GM19395 (cell line): ENCODE measurements around the gene ZNF518A.

Experiments
- ATAC-seq: cut with Tn5 transposase; IDR thresholded peaks from one replicate; pipeline ENCODE4 v1.9.1; 2021; ENCODE audit warnings: mild to moderate bottlenecking, moderate library complexity; ENCODE audit not compliant: unreplicated experiment

ZNF518A gene

GRCh38 chr10:96129387-96130325, at the start of gene ZNF518A:
Gene ZNF518A (plus strand): TSS chr10:96130297. CDS start chr10:96156323, 26,026 bp downstream.
- ATAC-seq = peak; percentile 82

- no peak for ATAC-seq
Observed at GRCh38 chr10:96082153-96082552, 47.9 kb upstream of the ZNF518A start.

- ATAC-seq = no peak
Observed at GRCh38 chr10:96082748-96083147, 47.3 kb upstream of the ZNF518A start.

GRCh38 chr10:96089116-96089515, 41.0 kb upstream of the ZNF518A start:
- no peak for ATAC-seq

- peak; percentile 88 for ATAC-seq
Observed at GRCh38 chr10:96089670-96090462, 40.2 kb upstream of the ZNF518A start.

- no peak for ATAC-seq
Observed at GRCh38 chr10:96090463-96090800, 39.7 kb upstream of the ZNF518A start.

GRCh38 chr10:96092999-96093767, 36.9 kb upstream of the ZNF518A start:
- ATAC-seq = no peak

GRCh38 chr10:96093948-96094347, 36.1 kb upstream of the ZNF518A start:
- ATAC-seq = no peak

GRCh38 chr10:96096958-96097357, 33.1 kb upstream of the ZNF518A start:
- ATAC-seq = no peak

GRCh38 chr10:96097865-96098264, 32.2 kb upstream of the ZNF518A start:
- ATAC-seq = no peak

GRCh38 chr10:96107623-96108038, 22.5 kb upstream of the ZNF518A start:
- no peak for ATAC-seq

GRCh38 chr10:96112531-96112930, 17.6 kb upstream of the ZNF518A start:
- no peak for ATAC-seq

GRCh38 chr10:96118604-96119450, 11.3 kb upstream of the ZNF518A start:
- no peak for ATAC-seq

- no peak for ATAC-seq
Observed at GRCh38 chr10:96122824-96123223, 7.3 kb upstream of the ZNF518A start.

- ATAC-seq = no peak
Observed at GRCh38 chr10:96124230-96125141, 5.6 kb upstream of the ZNF518A start.

- ATAC-seq = no peak
Observed at GRCh38 chr10:96125142-96125515, 5.0 kb upstream of the ZNF518A start.

GRCh38 chr10:96130326-96130995, 364 bp downstream of the ZNF518A start:
- peak; percentile 68 for ATAC-seq

GRCh38 chr10:96131621-96132020, 1.5 kb downstream of the ZNF518A start:
- ATAC-seq = no peak

- no peak for ATAC-seq
Observed at GRCh38 chr10:96133135-96133534, 3.0 kb downstream of the ZNF518A start.
